Caco-2 (cell line): ENCODE measurements around the gene SYCP2. TPM values are rescaled to one million over a fixed set of nuclear protein-coding genes. Genes with fewer than 3 reads are reported as not detected.

ENCODE experiments used
- BruUV-seq: library from RNA; stranded (reverse); fragments of 400-500 nt; replicated peaks from 2 replicates; lab custom pipeline; 2021; lab: Mats Ljungman, UMichigan
- CTCF ChIA-PET: fragments of 300-600 bp; sonication (Branson Sonifier 250); formaldehyde crosslinking; loops from one replicate; lab custom pipeline; 2022; ENCODE audit warnings: antibody characterized with exemption; lab: Charles Lee
- POLR2A ChIA-PET: fragments of 300-600 bp; sonication (Branson Sonifier 250); formaldehyde crosslinking; loops from one replicate; lab custom pipeline; 2022; ENCODE audit warnings: antibody characterized with exemption; lab: Charles Lee
- DNase-seq, 2 experiments: peaks; one replicate each; pipeline versions ENCODE4 v3.0.0 to v3.0.0-alpha.2; 2020 to 2022
- H3K27me3 ChIP-seq: replicated peaks from 2 replicates; pipeline ENCODE4 v1.6.0; 2011; ENCODE audit warnings: low read length; ENCODE audit not compliant: control insufficient read depth, insufficient read depth
- H3K36me3 ChIP-seq: 2 replicates; pipeline ENCODE4 v1.5.1; 2011; ENCODE audit warnings: low read length; ENCODE audit not compliant: control insufficient read depth, insufficient read depth
- H3K4me1 ChIP-seq: fragments of 250-450 bp; sonication (Bioruptor Pico); 2 replicates; pipeline ENCODE4 v1.5.1; 2020; ENCODE audit warnings: mild to moderate bottlenecking
- H3K4me3 ChIP-seq: 2 replicates; pipeline ENCODE4 v1.5.1; 2011; ENCODE audit warnings: low read depth, mild to moderate bottlenecking, control low read depth, low read length
- H3K9me3 ChIP-seq: fragments of 250-450 bp; sonication (Bioruptor Pico); 2 replicates; pipeline ENCODE4 v1.5.1; 2020; ENCODE audit warnings: mild to moderate bottlenecking, moderate library complexity
- H3K27ac Mint-ChIP-seq: one replicate; pipeline ENCODE4 v1.8.0; 2022; ENCODE audit warnings: mixed read lengths; ENCODE audit not compliant: unreplicated experiment
- H3K27me3 Mint-ChIP-seq: one replicate; pipeline ENCODE4 v1.8.0; 2022; ENCODE audit warnings: mixed read lengths; ENCODE audit not compliant: insufficient read depth, unreplicated experiment
- H3K36me3 Mint-ChIP-seq: one replicate; pipeline ENCODE4 v1.8.0; 2022; ENCODE audit warnings: mild to moderate bottlenecking, mixed read lengths; ENCODE audit not compliant: insufficient read depth, unreplicated experiment
- H3K4me1 Mint-ChIP-seq: one replicate; pipeline ENCODE4 v1.8.0; 2022; ENCODE audit warnings: low read depth, mixed read lengths; ENCODE audit not compliant: unreplicated experiment
- H3K4me3 Mint-ChIP-seq: one replicate; pipeline ENCODE4 v1.8.0; 2022; ENCODE audit warnings: mild to moderate bottlenecking, moderate library complexity, mixed read lengths; ENCODE audit not compliant: unreplicated experiment
- H3K9me3 Mint-ChIP-seq: one replicate; pipeline ENCODE4 v1.8.0; 2022; ENCODE audit warnings: mixed read lengths; ENCODE audit not compliant: unreplicated experiment
- CTCF ChIP-seq, 2 experiments: fragments of 200-600 bp in 1 of 2; IDR thresholded peaks; 1 replicate in 1 of 2; 2 replicates in 1 of 2; pipeline versions ENCODE4 v1.5.1 to v1.8.0; 2011 to 2022; ENCODE audit warnings: antibody characterized with exemption in 1 of 2, control low read depth in 1 of 2, inconsistent platforms in 1 of 2, low read depth in 1 of 2, low read length in 1 of 2, mild to moderate bottlenecking in 1 of 2, moderate library complexity in 1 of 2; ENCODE audit not compliant: insufficient read depth in 1 of 2, severe bottlenecking in 1 of 2, unreplicated experiment in 1 of 2
- intact Hi-C: fragments of 100-400 bp; cut with micrococcal nuclease; formaldehyde crosslinking; loops from one replicate; pipeline ENCODE4 v1.10.0; 2022; ENCODE audit not compliant: unreplicated experiment
- total RNA-seq: library from RNA; stranded (reverse); gene quantifications from 2 replicates; pipeline ENCODE4 v1.2.3, GENCODE V29; 2022

The SYCP2 gene
- total RNA-seq, 1 experiment from 2014 or later, result 68.7 TPM

GRCh38 chr20:59923514-59923913, 9.9 kb downstream of the SYCP2 start:
- H3K4me1 Mint-ChIP-seq, result peaks cover 7% of the 10 kb centered on the region
- H3K4me3 Mint-ChIP-seq, result no peak overlapping the region
- no peaks in the 10 kb centered on the region for H3K27me3 Mint-ChIP-seq
- DNase-seq, result no peak
- Histone ChIP-seq H3K4me3 (no peak overlapping the region), H3K27me3 (no peaks in the 10 kb centered on the region), H3K9me3 (no peaks in the 10 kb centered on the region), H3K4me1 (peaks cover 16% of the 10 kb centered on the region), H3K36me3 (no peaks in the 10 kb centered on the region)
- H3K9me3 Mint-ChIP-seq, result no peaks in the 10 kb centered on the region
- TF ChIP-seq CTCF (IDR thresholded peaks at IDR 0.05; ENCODE audit: insufficient read depth in 1 of 2, low read depth in 1 of 2, low read length in 1 of 2, severe bottlenecking in 1 of 2, unreplicated experiment in 1 of 2), result no peak
- intact Hi-C loops, result no loop called here
- POLR2A ChIA-PET, result no interaction called here
- no peaks in the 10 kb centered on the region for H3K36me3 Mint-ChIP-seq
- CTCF ChIA-PET, result interaction anchor here (0.8 to 1.0 kb wide), 2 partner anchors 10 to 17 kb away, joined by 3 read pairs; partner anchors contain the start of genes FAM217B, PPP1R3D and SYCP2
- no TSS peak for BruUV-seq
- no peak overlapping the region for H3K27ac Mint-ChIP-seq

- peaks cover 6% of the 10 kb centered on the region; the same call in 1 of the 2 replicates for H3K4me1 ChIP-seq
- DNase-seq, result no peak
- Mint-ChIP-seq H3K36me3 (peaks cover 16% of the 10 kb centered on the region), H3K9me3 (no peaks in the 10 kb centered on the region), H3K27me3 (no peaks in the 10 kb centered on the region), H3K27ac (no peak overlapping the region), H3K4me1 (peaks cover 2% of the 10 kb centered on the region), H3K4me3 (no peak overlapping the region)
- intact Hi-C loops, result no loop called here
- no peak overlapping the region for H3K4me3 ChIP-seq
- CTCF ChIA-PET, result no interaction called here
- H3K9me3 ChIP-seq, result no peaks in the 10 kb centered on the region
- no TSS peak for BruUV-seq
- H3K36me3 ChIP-seq, result no peaks in the 10 kb centered on the region
- no peaks in the 10 kb centered on the region for H3K27me3 ChIP-seq
- no peak for TF ChIP-seq CTCF (IDR thresholded peaks at IDR 0.05; ENCODE audit: insufficient read depth in 1 of 2, low read depth in 1 of 2, low read length in 1 of 2, severe bottlenecking in 1 of 2, unreplicated experiment in 1 of 2)
- POLR2A ChIA-PET, result interaction anchor here (1.0 kb wide), 1 partner anchor 20 kb away, joined by 5 read pairs; the partner anchor contains the start of genes FAM217B and PPP1R3D
These were observed 12.5 kb downstream of the SYCP2 start for GRCh38 chr20:59920944-59921343.

- no peak for DNase-seq
- no peak overlapping the region for H3K4me3 Mint-ChIP-seq
- H3K36me3 Mint-ChIP-seq, result peaks cover 19% of the 10 kb centered on the region
- no peaks in the 10 kb centered on the region for H3K9me3 Mint-ChIP-seq
- Histone ChIP-seq H3K36me3 (no peaks in the 10 kb centered on the region), H3K4me3 (no peak overlapping the region), H3K27me3 (no peaks in the 10 kb centered on the region), H3K4me1 (no peaks in the 10 kb centered on the region), H3K9me3 (no peaks in the 10 kb centered on the region)
- no TSS peak for BruUV-seq
- CTCF ChIA-PET, result no interaction called here
- intact Hi-C loops, result no loop called here
- TF ChIP-seq CTCF (IDR thresholded peaks at IDR 0.05; ENCODE audit: insufficient read depth in 1 of 2, low read depth in 1 of 2, low read length in 1 of 2, severe bottlenecking in 1 of 2, unreplicated experiment in 1 of 2), result no peak
- no peaks in the 10 kb centered on the region for H3K27me3 Mint-ChIP-seq
- POLR2A ChIA-PET, result no interaction called here
- no peak overlapping the region for H3K27ac Mint-ChIP-seq
- no peaks in the 10 kb centered on the region for H3K4me1 Mint-ChIP-seq
These were observed 20.8 kb downstream of the SYCP2 start for GRCh38 chr20:59912609-59913008.
